ENCODE results near the gene DDX51.
"Not testable (repeated sequence)": the region's sequence is repeated elsewhere in the genome, so short reads cannot be mapped to it uniquely, and the experiment has no call there.

The DDX51 gene

GRCh38 chr12:132117558-132117875 lies 26.6 kb downstream of the DDX51 start:
- no peak for DNase-seq (ENCODE audit: low spot score)

GRCh38 chr12:132116709-132117557 lies 27.2 kb downstream of the DDX51 start:
- no peak for DNase-seq (ENCODE audit: low spot score)

DNA sequence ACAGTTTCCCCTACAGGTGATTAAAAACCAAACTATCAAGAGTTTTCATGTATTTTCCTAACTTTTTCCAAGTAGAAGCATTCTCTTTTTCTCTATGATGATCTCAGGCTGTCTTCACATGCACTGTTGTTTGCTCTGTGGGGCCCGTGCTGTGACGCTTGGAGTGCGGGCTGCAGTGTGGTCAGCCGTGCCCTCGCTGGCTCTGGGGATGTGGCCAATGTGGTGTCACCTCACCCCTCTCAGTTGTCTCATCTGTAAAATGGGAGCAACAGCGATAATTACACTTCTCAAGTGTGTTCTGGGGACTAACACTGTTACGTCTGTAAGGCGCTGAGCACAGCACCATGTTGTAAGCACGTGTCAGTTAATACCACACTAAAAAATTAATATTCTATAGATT lies 28.6 kb downstream of the DDX51 start:
- no peak for DNase-seq (ENCODE audit: low spot score)

- no peak for DNase-seq (ENCODE audit: low spot score)
Observed at GRCh38 chr12:132114667-132115066, 29.5 kb downstream of the DDX51 start.

DNA sequence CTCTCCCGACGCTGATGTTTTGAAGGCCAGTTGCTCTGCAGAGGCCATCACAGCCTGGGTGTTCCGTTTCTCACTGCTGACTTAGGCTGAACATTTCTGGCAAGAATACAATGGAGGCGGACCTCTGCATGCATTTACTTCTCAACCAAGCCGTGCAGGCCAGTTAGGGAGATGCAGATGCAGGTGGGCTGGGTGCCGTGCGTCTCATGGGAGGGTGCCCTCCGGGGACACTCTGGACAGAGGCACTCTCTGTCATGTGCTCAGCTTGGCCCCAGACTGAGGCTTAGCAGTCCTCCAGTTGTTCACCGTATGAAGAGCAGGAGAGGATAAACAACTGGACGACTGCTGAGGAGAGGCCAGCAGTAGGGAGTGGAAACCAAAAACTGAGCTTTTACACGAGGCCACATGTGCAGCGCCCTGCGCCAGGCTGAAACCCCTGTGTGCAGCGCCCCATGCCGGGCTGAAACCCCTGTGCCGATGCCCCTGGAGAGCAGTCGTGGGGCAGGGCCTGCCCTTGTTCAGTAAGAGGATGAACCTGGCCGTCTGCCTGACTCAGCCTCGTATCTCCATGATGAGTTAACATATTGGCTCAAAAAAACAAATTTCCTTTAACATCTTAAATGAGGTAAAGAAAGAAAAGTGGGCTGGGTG lies 32.3 kb downstream of the DDX51 start:
- DNase-seq (ENCODE audit: low spot score), result no peak

DNA sequence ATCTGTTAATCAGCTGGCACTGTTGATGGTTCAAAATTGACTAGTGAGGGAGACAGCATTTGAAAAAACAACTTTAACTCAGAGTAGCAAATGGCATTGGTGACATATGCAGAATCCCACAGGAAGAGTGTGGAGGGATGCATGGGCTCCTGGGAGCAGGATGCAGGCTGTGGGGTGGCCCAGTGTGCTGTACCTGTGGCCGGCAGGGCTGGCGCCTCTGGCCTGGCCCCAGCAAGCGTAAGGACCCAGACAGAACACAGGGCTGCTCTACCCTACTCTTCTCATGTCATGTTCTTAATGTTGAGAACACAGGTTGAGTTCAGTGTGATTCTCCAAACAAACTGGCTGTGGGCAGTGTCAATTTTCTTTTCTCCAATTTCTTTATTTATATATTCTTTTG lies 33.4 kb downstream of the DDX51 start:
- no peak for DNase-seq (ENCODE audit: low spot score)

DNA sequence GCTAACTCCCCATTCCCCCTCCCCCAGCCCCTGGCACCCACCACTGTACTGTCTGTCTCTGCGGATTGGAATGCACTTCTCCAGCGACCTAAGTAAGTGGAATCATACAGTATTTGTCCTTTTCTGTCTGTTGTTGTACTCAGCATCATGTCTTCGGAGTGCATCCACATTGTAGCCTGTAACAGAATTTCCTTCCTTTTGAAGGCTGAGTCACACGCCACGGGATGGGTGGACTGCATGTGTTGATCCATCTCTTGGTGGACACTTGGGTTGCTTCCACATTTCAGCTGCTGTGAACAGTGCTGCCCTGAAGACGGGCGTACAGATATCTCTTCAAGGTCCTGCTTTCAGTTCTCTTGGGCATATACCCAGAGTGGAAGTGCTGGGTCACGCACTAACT lies 34.4 kb downstream of the DDX51 start:
- no peak for DNase-seq (ENCODE audit: low spot score)

GRCh38 chr12:132108211-132108832 lies 35.8 kb downstream of the DDX51 start:
- no peak for DNase-seq (ENCODE audit: low spot score)

- no peak for DNase-seq (ENCODE audit: low spot score)
Observed at GRCh38 chr12:132106921-132107320, 37.2 kb downstream of the DDX51 start.

DNA sequence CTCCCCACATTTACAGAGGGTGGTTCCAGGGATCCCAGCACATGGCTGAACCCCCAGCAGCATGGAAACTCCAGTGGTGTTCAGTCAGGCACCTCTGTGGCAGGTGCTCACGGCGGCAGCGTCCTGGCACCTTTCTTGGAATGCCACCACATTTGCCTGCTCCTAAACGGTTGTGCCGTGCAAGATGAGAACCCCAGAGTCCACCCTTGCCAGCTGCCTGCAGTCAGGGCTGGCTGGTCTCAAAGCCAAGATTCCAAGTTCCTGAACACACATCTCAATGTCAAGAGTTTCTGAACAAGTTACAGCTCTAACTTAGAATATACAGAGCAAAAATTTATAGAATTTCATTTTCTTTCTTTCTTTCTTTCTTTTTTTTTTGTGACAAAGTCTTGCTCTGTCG lies 38.7 kb downstream of the DDX51 start:
- DNase-seq (ENCODE audit: low spot score), result no peak

- DNase-seq (ENCODE audit: low spot score), result no peak
Observed at GRCh38 chr12:132103542-132104308, 40.4 kb downstream of the DDX51 start.

DNA sequence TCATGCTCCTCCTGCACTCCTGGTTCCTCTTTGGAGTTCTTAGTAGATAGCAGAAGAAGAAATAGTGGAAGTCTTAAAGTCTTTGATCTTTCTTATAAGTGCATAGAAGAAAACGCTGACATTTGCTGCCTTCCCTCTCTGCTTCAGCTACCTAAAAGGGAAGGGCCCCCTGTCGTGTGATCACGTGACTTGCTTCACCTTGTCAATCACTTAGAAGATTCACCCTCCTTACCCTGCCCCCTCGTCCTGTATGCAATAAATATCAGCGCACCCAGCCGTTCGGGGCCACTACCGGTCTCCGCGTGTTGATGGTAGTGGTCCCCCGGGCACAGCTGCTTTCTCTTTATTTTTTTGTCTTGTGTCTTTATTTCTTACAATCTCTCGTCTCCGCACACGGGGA lies 41.0 kb downstream of the DDX51 start:
- DNase-seq (ENCODE audit: low spot score), result not testable (repeated sequence)

- DNase-seq (ENCODE audit: low spot score), result no peak
Observed at GRCh38 chr12:132102297-132102696, 41.8 kb downstream of the DDX51 start.

DNA sequence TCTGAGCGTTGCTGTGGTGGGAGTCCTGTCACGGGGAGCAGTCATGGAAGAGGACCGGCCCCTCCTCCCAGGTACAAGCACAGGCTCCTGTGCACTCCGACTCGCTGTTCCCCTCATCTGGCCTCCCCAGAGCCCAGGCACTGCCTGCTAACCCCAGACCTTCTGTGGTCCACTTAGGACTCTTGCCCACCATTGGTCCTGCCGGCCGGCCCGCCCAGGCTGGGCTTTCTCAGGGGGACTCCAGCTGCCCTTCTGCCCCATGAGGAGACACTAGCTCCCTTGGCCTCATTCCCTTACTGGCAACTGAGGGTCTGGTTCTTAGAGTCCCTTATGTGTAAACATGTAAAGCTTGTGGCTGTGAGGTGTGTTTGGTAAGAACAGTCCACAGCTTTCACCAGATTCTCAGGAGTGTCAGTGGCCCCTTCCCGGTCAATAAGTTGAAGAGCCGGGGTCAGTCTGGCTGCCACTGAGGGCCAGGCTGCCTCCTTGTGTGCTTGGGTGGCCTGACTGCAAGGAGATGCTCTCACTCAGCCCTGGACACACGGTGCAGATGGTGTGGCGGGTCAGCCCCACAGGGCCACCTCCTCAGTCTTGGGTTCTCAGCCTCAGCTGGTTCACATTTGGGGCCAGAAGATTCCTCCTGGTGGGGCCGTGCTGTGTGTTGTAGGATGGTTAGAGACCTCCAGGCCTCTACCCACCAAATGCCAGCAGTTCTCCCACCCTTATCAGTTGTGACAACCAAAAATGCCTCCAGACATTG lies 43.6 kb downstream of the DDX51 start:
- DNase-seq (ENCODE audit: low spot score), result no peak

DNA sequence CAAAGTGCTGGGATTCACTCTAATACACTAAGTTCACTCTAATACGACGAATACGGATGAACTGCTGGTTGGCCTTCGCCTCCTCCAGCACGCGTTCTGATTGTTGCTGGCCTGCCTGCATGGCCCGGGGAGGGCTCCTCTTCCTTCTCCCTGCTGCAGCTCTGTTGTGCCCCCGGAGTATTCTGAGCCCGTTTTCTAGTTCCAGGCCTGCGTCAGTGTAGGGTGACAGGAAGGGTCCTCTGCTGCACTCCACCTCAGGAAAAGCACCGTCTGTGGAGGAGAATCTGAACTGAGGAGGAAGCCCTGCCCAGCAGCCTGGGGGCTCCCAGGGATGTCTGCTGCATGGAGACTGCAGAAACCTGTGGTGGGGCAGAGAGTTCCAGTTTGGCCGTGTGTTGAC lies 44.4 kb downstream of the DDX51 start:
- DNase-seq (ENCODE audit: low spot score), result no peak

DNA sequence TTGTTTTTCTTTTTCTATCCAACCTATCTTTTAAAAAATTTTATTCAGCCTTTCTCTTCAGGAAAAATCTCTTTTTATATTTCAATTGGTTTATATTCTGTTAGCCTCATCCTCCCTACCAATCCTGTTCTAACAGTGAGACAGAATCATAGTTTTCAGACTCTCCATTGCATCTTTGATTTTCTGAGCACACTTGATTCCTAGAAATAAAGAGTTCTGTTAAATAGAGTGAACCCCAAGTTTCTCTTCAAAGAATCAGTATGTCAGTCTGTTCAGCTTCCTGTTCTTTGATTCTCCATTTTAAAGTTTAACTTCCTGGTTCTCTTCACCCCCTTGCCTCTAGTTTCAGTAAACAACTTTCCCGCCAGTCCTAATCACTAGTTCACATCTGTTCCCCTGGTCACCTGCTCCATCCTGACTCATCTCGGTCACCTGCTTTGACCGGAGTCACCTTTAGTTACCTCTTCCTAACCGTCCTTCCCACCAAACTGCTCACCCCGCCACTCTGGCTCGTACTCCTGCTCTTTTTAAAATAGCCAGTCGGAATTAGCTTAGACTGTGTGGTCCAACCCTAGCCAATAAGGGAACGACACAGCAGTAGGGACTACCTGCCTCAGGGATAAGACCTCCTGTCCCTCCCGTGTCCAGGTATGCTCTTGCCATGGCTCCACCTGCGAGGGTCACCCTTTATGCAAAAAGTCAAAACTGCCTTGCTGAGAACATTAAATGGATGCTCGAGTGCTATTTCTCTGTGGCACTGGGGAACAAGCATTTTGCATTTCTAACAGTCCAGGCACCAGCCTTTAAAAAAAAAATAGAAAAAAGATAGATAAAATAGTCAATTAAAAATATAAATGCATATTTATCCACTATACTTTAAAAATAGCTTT lies 48.4 kb downstream of the DDX51 start:
- no peak for DNase-seq (ENCODE audit: low spot score)

- DNase-seq (ENCODE audit: low spot score), result no peak
Observed at GRCh38 chr12:132094269-132094891, 49.7 kb downstream of the DDX51 start.

GRCh38 chr12:132089407-132089910 lies 54.7 kb downstream of the DDX51 start:
- DNase-seq (ENCODE audit: low spot score), result no peak
